ENCODE data around the gene SSMEM1. TPM values are rescaled to one million over a fixed set of nuclear protein-coding genes. Genes with fewer than 3 reads are reported as not detected.

SSMEM1 gene
- total and polyA plus RNA-seq, 9 of the 15 experiments (the other 6 are each of a cell fraction or from before 2014, with no cell fraction given), result 0.10 to 0.28 (median 0.18) TPM; not detected in 4

DNA sequence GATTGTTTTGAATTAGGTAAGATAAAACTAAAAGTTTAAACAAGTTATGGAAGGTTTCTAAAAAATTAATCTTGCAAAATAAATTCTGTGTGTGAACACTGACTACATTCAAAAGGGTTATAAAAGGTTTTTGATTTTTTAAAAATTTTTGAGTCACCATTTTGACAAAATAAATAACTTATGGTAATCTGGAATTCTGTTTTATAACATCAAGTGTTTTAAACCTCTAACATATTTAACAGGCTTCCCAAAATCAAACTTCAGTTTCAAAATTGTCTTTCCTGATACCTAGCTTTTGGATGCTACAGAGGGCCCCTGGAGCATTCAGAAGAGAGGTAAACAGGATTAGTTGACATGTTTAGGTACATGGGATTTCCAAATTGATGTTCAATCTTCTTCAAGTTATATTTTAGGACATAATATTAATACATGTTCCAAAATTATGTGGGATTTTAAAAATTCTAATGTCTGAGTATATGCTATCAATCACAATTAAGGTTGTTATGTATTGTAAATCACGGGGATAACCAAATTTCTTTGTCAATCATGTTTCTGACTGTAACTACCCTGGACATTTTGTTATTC lies 50.9 kb downstream of the SSMEM1 start (continued):
- TF ChIP-seq, protein P1, sequence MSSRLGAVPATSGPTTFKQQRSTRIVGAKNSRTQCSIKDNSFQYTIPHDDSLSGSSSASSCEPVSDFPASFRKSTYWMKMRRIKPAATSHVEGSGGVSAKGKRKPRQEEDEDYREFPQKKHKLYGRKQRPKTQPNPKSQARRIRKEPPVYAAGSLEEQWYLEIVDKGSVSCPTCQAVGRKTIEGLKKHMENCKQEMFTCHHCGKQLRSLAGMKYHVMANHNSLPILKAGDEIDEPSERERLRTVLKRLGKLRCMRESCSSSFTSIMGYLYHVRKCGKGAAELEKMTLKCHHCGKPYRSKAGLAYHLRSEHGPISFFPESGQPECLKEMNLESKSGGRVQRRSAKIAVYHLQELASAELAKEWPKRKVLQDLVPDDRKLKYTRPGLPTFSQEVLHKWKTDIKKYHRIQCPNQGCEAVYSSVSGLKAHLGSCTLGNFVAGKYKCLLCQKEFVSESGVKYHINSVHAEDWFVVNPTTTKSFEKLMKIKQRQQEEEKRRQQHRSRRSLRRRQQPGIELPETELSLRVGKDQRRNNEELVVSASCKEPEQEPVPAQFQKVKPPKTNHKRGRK (tag; IDR thresholded peaks at IDR 0.05), result no peak
- TF ChIP-seq FOXA1 (IDR thresholded peaks at IDR 0.05; ENCODE audit: borderline replicate concordance), result no peak
- TF ChIP-seq TRIM24 (IDR thresholded peaks at IDR 0.05), result peak in 1 of 2 experiments; percentile 53; a peak in 1 of 4 replicates
- no peak for TF ChIP-seq THRAP3 (IDR thresholded peaks at IDR 0.05; ENCODE audit: borderline replicate concordance)
- no peak for TF ChIP-seq HDAC1 (IDR thresholded peaks at IDR 0.05)
- no peak for TF ChIP-seq NFE2 (IDR thresholded peaks at IDR 0.05; ENCODE audit: low read depth)
- TF ChIP-seq BHLHE40 (IDR thresholded peaks at IDR 0.05; ENCODE audit: low read length), result no peak
- TF ChIP-seq, protein P2, sequence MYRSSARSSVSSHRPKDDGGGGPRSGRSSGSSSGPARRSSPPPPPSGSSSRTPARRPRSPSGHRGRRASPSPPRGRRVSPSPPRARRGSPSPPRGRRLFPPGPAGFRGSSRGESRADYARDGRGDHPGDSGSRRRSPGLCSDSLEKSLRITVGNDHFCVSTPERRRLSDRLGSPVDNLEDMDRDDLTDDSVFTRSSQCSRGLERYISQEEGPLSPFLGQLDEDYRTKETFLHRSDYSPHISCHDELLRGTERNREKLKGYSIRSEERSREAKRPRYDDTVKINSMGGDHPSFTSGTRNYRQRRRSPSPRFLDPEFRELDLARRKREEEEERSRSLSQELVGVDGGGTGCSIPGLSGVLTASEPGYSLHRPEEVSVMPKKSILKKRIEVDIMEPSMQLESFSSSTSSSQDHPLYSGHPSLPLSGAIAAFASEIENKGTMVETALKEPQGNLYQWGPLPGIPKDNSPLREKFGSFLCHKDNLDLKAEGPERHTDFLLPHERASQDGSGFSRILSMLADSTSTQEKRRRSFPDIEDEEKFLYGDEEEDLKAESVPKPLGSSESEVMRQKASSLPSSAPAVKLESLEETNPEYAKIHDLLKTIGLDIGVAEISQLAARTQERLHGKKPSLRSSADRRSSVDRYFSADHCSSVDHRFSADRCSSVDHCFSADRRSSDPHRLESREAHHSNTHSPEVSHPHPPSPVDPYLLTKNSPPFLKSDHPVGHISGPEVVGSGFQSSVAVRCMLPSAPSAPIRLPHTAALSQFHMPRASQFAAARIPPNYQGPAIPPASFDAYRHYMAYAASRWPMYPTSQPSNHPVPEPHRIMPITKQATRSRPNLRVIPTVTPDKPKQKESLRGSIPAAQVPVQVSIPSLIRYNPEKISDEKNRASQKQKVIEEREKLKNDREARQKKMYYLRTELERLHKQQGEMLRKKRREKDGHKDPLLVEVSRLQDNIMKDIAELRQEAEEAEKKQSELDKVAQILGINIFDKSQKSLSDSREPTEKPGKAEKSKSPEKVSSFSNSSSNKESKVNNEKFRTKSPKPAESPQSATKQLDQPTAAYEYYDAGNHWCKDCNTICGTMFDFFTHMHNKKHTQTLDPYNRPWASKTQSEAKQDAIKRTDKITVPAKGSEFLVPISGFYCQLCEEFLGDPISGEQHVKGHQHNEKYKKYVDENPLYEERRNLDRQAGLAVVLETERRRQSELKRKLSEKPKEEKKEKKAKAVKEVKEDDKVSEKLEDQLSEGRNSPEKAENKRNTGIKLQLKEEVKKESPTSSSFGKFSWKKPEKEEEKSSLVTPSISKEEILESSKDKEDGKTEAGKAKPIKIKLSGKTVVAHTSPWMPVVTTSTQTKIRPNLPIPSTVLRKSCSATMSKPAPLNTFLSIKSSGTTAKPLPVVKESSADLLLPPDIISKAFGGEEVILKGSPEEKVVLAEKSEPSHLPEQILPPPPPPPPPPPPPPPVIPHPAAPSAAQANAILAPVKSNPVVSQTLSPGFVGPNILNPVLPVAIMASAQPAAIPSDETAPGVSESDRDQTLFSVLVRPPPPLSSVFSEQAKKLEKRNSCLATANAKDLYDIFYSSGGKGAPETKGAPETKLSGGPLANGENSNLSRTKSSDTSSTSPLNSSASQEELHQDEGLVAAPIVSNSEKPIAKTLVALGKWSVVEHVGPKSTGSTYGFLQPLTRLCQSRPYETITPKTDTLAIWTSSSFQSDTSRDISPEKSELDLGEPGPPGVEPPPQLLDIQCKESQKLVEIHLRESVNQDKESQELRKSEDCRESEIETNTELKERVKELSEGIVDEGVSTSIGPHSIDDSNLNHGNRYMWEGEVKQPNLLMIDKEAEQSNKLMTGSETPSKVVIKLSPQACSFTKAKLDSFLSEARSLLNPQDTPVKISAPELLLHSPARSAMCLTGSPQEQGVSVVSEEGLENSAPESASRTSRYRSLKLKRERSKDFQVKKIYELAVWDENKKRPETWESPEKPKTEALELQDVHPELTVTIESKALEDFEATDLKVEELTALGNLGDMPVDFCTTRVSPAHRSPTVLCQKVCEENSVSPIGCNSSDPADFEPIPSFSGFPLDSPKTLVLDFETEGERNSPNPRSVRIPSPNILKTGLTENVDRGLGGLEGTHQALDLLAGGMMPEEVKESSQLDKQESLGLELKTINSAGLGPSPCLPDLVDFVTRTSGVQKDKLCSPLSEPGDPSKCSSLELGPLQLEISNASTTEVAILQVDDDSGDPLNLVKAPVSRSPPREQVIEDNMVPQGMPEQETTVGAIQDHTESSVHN (IDR thresholded peaks at IDR 0.05; ENCODE audit: borderline replicate concordance in 1 of 2, low read depth in 1 of 2), result peak in 1 of 2 experiments; percentile 33; a peak in 1 of 4 replicates
- TF ChIP-seq CBX3 (IDR thresholded peaks at IDR 0.05; ENCODE audit: borderline replicate concordance in 1 of 2, low read length in 2 of 2), result peak in 1 of 2 experiments; percentile 87; a peak in 1 of 3 replicates
- no peak for TF ChIP-seq NR2C1 (IDR thresholded peaks at IDR 0.05)
- TF ChIP-seq NR2C1 (tag; IDR thresholded peaks at IDR 0.05), result no peak
- TF ChIP-seq PML (IDR thresholded peaks at IDR 0.05; ENCODE audit: low read length), result no peak
- no peak for TF ChIP-seq ZNF551 (CRISPR knock-in tag; IDR thresholded peaks at IDR 0.05)
- TF ChIP-seq U2AF2 (optimal IDR thresholded peaks at IDR 0.05; ENCODE audit: low read depth, low read length), result no peak
- TF ChIP-seq TBL1XR1 (IDR thresholded peaks at IDR 0.05; ENCODE audit: low read length in 2 of 2), result no peak
- no peak for TF ChIP-seq FIP1L1 (IDR thresholded peaks at IDR 0.05; ENCODE audit: low read depth, low read length, poor library complexity, severe bottlenecking)
- TF ChIP-seq, protein P3, sequence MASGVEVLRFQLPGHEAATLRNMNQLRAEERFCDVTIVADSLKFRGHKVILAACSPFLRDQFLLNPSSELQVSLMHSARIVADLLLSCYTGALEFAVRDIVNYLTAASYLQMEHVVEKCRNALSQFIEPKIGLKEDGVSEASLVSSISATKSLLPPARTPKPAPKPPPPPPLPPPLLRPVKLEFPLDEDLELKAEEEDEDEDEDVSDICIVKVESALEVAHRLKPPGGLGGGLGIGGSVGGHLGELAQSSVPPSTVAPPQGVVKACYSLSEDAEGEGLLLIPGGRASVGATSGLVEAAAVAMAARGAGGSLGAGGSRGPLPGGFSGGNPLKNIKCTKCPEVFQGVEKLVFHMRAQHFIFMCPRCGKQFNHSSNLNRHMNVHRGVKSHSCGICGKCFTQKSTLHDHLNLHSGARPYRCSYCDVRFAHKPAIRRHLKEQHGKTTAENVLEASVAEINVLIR (CRISPR knock-in tag; IDR thresholded peaks at IDR 0.05), result no peak
